Sigmoid colon (tissue), 7 donors: ENCODE results near the gene EIF4E. TPM values are rescaled to one million over a fixed set of nuclear protein-coding genes. Genes with fewer than 3 reads are reported as not detected.
"Not testable (repeated sequence)": the region's sequence is repeated elsewhere in the genome, so short reads cannot be mapped to it uniquely, and the experiment has no call there.

ENCODE experiments used
- DNase-seq: peaks from one replicate; pipeline ENCODE4 v3.0.0-alpha.2; 2019
- H3K27ac ChIP-seq, 4 donors: fragments of 200-600 bp; sonication (generic); one replicate each; pipeline ENCODE4 v1.5.1; 2016 to 2019; ENCODE audit warnings: mild to moderate bottlenecking in 1 of 4
- H3K27me3 ChIP-seq, 3 donors: fragments of 200-600 bp; sonication (generic); one replicate each; pipeline ENCODE4 v1.5.1; 2019; ENCODE audit warnings: mild to moderate bottlenecking in 1 of 3
- H3K36me3 ChIP-seq, 4 donors: fragments of 200-600 bp; sonication (generic); one replicate each; pipeline ENCODE4 v1.5.1; 2016 to 2019
- H3K4me1 ChIP-seq, 4 donors: fragments of 200-600 bp; sonication (generic); one replicate each; pipeline ENCODE4 v1.5.1; 2017 to 2019
- H3K4me3 ChIP-seq, 4 donors: fragments of 200-600 bp; sonication (generic); one replicate each; pipeline ENCODE4 v1.5.1; 2017 to 2019; ENCODE audit warnings: mild to moderate bottlenecking in 2 of 4, moderate library complexity in 1 of 4
- H3K9me3 ChIP-seq, 4 donors: fragments of 200-600 bp in 3 of 4; sonication (generic) in 3 of 4; one replicate each; pipeline versions ENCODE4 v1.5.1 to v1.6.1; 2013 to 2019
- CTCF ChIP-seq, 4 experiments: fragments of 450-650 bp in 3 of 4; fragments of 200-600 bp in 1 of 4; IDR thresholded peaks; one replicate each; pipeline ENCODE4 v1.5.1; 2016 to 2019; ENCODE audit warnings: antibody characterized with exemption in 4 of 4, mild to moderate bottlenecking in 3 of 4, moderate library complexity in 2 of 4
- EP300 ChIP-seq, 4 donors: sonication (generic); formaldehyde crosslinking; IDR thresholded peaks; one replicate each; pipeline ENCODE4 v1.6.1; 2017; ENCODE audit warnings: antibody characterized with exemption in 4 of 4
- POLR2A ChIP-seq, 2 donors: fragments of 450-650 bp; IDR thresholded peaks; one replicate each; pipeline ENCODE4 v1.6.1; 2016; ENCODE audit warnings: antibody characterized with exemption in 2 of 2, mild to moderate bottlenecking in 2 of 2, moderate library complexity in 2 of 2
- POLR2AphosphoS5 ChIP-seq, 4 donors: sonication (generic); formaldehyde crosslinking; IDR thresholded peaks; one replicate each; pipeline ENCODE4 v1.6.1; 2017; ENCODE audit warnings: antibody characterized with exemption in 4 of 4
- WGBS, 2 donors: extraction: QIAGEN DNeasy Blood & Tissue Kit; methylation state at CpG; one replicate each; pipeline ENCODE4 v1.1.7; 2013; 5-methylcytosine and 5-hydroxymethylcytosine counted together
- intact Hi-C: fragments of 100-400 bp; cut with DNase I; formaldehyde crosslinking; loops from one replicate; pipeline ENCODE4 v1.15.1; 2023
- polyA plus RNA-seq, 3 donors: library from polyadenylated mRNA; stranded (reverse); fragments of 200-250 nt; gene quantifications; one replicate each; pipeline ENCODE4 v1.2.3, GENCODE V29; 2013
- total RNA-seq, 4 donors: library from RNA; depleted of rRNA; stranded (reverse); fragments of >200 nt; gene quantifications; one replicate each; pipeline ENCODE4 v1.1.0, GENCODE V29; 2016
- donor health status: healthy with polysubstance abuse.
- donor health status: Bipolar disorder and iron deficiency.
- donor health status: healthy.

Gene EIF4E
- total and polyA plus RNA-seq, 7 donors, result 38.5 to 115 (median 74.5) TPM

DNA sequence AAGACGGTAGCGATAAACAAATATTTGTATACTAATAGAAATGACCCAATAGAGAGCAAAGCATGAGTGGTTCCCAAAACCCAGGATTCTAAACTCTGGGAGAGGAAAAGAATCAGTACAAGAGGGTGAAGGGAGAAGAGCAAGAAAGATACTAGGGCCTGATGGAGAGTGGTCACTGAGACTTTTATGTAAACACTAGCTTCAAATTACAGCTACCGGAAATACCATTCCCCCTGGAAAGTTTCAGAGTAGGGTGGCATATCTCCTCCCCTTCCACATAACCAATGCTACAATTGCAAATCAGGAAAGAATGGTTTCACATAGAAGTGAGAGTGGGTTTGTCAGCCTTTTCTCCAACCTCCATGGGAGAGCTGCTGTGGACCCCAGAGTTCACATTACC, 77.1 kb downstream of the EIF4E start:
- DNase-seq, result no peak
- WGBS, 2 donors, result 75 to 93% methylated on average over 3 of the region's 3 CpGs
- no peak overlapping the region for H3K27ac ChIP-seq
- no peak overlapping the region for H3K4me3 ChIP-seq
- H3K27me3 ChIP-seq, result no peaks in the 10 kb centered on the region
- H3K36me3 ChIP-seq, result no peaks in the 10 kb centered on the region
- no peaks in the 10 kb centered on the region for H3K9me3 ChIP-seq
- intact Hi-C loops, result no loop called here
- TF ChIP-seq POLR2A (IDR thresholded peaks at IDR 0.05) (no peak), EP300 (IDR thresholded peaks at IDR 0.05) (no peak), POLR2AphosphoS5 (IDR thresholded peaks at IDR 0.05) (no peak), CTCF (IDR thresholded peaks at IDR 0.05) (no peak)
- no peaks in the 10 kb centered on the region for H3K4me1 ChIP-seq

DNA sequence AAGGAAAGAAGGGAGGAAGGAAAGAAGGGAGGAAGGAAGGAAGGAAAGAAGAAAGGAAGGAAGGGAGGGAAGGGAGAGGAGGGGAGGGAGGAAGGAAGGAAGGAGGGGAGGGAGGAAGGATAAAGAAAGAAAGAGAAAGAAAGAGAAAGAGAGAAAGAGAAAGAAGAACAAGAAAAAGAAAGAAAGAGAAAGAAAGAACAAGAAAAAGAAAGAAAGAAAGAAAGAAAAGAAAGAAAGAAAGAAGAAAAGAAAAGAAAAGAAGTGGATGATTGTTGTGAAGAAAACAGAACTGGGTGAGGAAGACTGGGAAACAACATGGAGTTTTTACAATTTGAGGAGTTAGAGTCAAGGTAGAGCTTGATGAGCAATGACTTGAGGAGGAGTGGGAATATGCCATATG, 78.0 kb downstream of the EIF4E start:
- Histone ChIP-seq H3K27ac (no peak overlapping the region), H3K27me3 (no peaks in the 10 kb centered on the region), H3K4me1 (no peaks in the 10 kb centered on the region), H3K4me3 (no peak overlapping the region), H3K36me3 (no peaks in the 10 kb centered on the region), H3K9me3 (no peaks in the 10 kb centered on the region)
- no peak for TF ChIP-seq CTCF (IDR thresholded peaks at IDR 0.05)
- no peak for TF ChIP-seq POLR2AphosphoS5 (IDR thresholded peaks at IDR 0.05)
- no peak for TF ChIP-seq POLR2A (IDR thresholded peaks at IDR 0.05)
- no peak for TF ChIP-seq EP300 (IDR thresholded peaks at IDR 0.05)
- intact Hi-C loops, result no loop called here
- DNase-seq, result no peak

- H3K36me3 ChIP-seq, result no peaks in the 10 kb centered on the region
- no peak for TF ChIP-seq EP300 (IDR thresholded peaks at IDR 0.05)
- 57 to 80% methylated on average over 1 of the region's 1 CpG for WGBS, 2 donors
- H3K9me3 ChIP-seq, result no peaks in the 10 kb centered on the region
- DNase-seq, result no peak
- intact Hi-C loops, result no loop called here
- H3K27me3 ChIP-seq, result no peaks in the 10 kb centered on the region
- H3K27ac ChIP-seq, result no peak overlapping the region
- H3K4me1 ChIP-seq, result no peaks in the 10 kb centered on the region
- no peak overlapping the region for H3K4me3 ChIP-seq
Measured at GRCh38 chr4:98848448-98848847, 80.5 kb downstream of the EIF4E start.

DNA sequence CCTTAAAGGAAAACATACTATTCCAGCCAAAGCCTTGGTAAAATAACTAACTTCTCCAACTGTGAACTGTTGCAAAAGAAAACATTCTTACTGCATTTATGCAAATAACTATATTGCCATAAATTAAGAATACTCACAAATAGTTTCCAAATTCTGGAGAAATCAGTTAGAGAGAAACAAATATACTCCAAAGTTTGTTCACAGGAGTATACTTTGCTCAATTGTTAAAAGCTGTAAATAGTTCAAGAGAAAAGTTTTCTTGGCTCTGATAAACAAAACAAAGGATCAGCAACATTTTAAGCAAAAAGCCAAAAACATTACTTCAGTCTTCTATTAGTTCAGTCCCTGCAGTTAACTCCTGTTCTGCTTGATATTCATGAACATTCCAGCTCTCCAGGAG, 83.0 kb downstream of the EIF4E start:
- intact Hi-C loops, result no loop called here
- DNase-seq, result no peak
- Histone ChIP-seq H3K27ac (no peak overlapping the region), H3K36me3 (no peaks in the 10 kb centered on the region), H3K4me1 (no peaks in the 10 kb centered on the region), H3K4me3 (no peak overlapping the region), H3K9me3 (no peaks in the 10 kb centered on the region), H3K27me3 (no peaks in the 10 kb centered on the region)
- no peak for TF ChIP-seq POLR2AphosphoS5 (IDR thresholded peaks at IDR 0.05)
- TF ChIP-seq EP300 (IDR thresholded peaks at IDR 0.05), result no peak
- no peak for TF ChIP-seq CTCF (IDR thresholded peaks at IDR 0.05)
- TF ChIP-seq POLR2A (IDR thresholded peaks at IDR 0.05), result no peak

DNA sequence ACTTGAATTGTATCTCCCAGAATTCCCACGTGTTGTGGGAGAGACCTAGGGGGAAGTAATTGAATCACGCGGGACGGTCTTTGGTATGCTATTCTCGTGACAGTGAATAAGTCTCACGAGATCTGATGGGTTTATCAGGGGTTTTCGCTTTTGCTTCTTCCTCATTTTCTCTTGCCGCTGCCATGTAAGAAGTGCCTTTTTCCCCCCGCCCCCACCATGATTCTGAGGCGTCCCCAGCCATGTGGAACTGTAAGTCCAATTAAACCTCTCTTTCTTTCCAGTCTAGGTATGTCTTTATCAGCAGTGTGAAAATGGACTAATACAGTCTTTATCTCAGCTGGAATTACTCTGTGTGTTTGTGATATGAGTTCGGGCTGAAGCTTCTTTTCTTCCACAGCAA, 86.0 kb downstream of the EIF4E start:
- 80 to 92% methylated on average over 11 of the region's 11 CpGs for WGBS, 2 donors
- H3K4me3 ChIP-seq, H3K36me3 ChIP-seq, intact Hi-C loops, H3K27me3 ChIP-seq, DNase-seq, H3K9me3 ChIP-seq, H3K4me1 ChIP-seq, H3K27ac ChIP-seq: not testable (repeated sequence)

DNA sequence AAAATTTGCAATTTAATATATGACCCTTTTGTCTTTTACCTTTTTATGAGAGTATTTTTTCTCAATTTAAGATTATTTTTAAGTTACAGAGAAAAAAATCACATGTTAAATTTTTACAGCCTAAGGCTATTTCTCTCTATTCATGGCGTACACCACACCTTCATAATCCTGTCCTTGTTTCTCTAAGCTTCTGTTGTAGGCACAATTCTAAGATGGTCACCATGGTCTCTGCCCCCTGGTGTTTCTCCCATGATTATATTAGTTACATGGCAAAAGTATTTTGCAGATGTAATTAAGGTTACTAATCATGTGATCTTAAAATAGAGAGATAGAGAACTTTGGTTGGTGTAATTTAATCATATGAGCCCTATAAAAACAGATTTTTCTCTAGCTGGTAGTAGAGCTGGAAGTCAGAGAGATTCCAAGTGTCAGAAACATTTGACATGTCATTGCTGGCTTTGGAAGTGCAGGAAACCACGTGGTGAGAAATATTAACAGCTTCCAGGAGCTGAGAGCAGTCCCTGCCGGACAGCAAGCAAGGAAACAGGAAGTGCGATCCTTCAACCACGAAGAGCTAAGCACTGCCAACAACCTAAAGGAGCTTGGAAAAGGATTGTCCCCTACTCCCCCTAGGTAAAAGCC, 89.8 kb downstream of the EIF4E start:
- no peak overlapping the region for H3K27ac ChIP-seq
- H3K9me3 ChIP-seq, result no peaks in the 10 kb centered on the region
- no peak overlapping the region for H3K4me3 ChIP-seq
- WGBS, 2 donors, result 56 to 71% methylated on average over 5 of the region's 5 CpGs
- no peak for DNase-seq
- intact Hi-C loops, result loop anchor here (10.0 kb wide), 1 partner anchor 364 kb away; no protein-coding TSS in a partner anchor
- no peaks in the 10 kb centered on the region for H3K27me3 ChIP-seq
- H3K4me1 ChIP-seq, result no peaks in the 10 kb centered on the region
- TF ChIP-seq EP300 (IDR thresholded peaks at IDR 0.05) (no peak), POLR2A (IDR thresholded peaks at IDR 0.05) (no peak), POLR2AphosphoS5 (IDR thresholded peaks at IDR 0.05) (no peak), CTCF (IDR thresholded peaks at IDR 0.05) (no peak)
- H3K36me3 ChIP-seq, result no peaks in the 10 kb centered on the region
